Activated T-helper 17 cell treated with anti-CD3 and anti-CD28 coated beads, Interleukin-2, amount 50 U/mL, for 72 hours (primary cell): ENCODE data around the gene RASSF1. TPM values are rescaled to one million over a fixed set of nuclear protein-coding genes. Genes with fewer than 3 reads are reported as not detected.

Experiments
- ATAC-seq: fragments of 150-1000 bp; cut with Tn5 transposase; replicated peaks from 2 replicates; pipeline ENCODE4 v1.10.0; 2021; ENCODE audit warnings: mild to moderate bottlenecking, moderate library complexity
- H3K27ac Mint-ChIP-seq: one replicate; pipeline ENCODE4 v1.8.0; 2022; ENCODE audit warnings: mixed read lengths
- H3K27me3 Mint-ChIP-seq: one replicate; pipeline ENCODE4 v1.8.0; 2022; ENCODE audit warnings: mixed read lengths
- H3K36me3 Mint-ChIP-seq: one replicate; pipeline ENCODE4 v1.8.0; 2022; ENCODE audit warnings: low read depth, mild to moderate bottlenecking, mixed read lengths
- H3K4me1 Mint-ChIP-seq: one replicate; pipeline ENCODE4 v1.8.0; 2022; ENCODE audit warnings: mixed read lengths
- H3K4me3 Mint-ChIP-seq: one replicate; pipeline ENCODE4 v1.8.0; 2022; ENCODE audit warnings: mild to moderate bottlenecking, mixed read lengths
- H3K9me3 Mint-ChIP-seq: one replicate; pipeline ENCODE4 v1.8.0; 2022; ENCODE audit warnings: mixed read lengths
- total RNA-seq, 2 donors: library from RNA; stranded (reverse); gene quantifications; one replicate each; pipeline ENCODE4 v1.2.3, GENCODE V29; 2022

Gene RASSF1
- total RNA-seq, 2 donors from 2014 or later: 85.8 to 139 TPM

DNA sequence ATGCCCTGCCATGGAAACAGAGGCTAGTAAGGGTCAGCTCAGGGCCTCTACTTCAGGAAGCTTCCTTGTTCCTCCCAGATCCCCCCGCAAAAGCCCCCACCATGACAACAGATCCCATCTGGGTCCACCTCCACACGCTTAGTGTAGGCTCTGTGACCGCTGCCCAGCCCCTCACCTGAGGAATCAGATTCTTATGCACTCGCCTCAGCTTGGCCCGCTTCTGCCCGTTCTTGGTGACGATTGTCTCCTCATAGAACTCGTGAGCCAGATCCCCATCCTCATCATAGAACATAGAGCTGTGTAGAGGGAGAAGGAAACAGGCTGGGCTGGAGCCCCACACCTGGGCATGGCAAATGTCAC lies 14.5 kb downstream of the RASSF1 start:
- peak overlapping the region; percentile 82 for H3K4me3 Mint-ChIP-seq
- no peak for ATAC-seq
- no peaks in the 10 kb centered on the region for H3K9me3 Mint-ChIP-seq
- H3K4me1 Mint-ChIP-seq: no peaks in the 10 kb centered on the region
- H3K27ac Mint-ChIP-seq: no peak overlapping the region
- peaks cover 42% of the 10 kb centered on the region for H3K36me3 Mint-ChIP-seq
- H3K27me3 Mint-ChIP-seq: no peaks in the 10 kb centered on the region

DNA sequence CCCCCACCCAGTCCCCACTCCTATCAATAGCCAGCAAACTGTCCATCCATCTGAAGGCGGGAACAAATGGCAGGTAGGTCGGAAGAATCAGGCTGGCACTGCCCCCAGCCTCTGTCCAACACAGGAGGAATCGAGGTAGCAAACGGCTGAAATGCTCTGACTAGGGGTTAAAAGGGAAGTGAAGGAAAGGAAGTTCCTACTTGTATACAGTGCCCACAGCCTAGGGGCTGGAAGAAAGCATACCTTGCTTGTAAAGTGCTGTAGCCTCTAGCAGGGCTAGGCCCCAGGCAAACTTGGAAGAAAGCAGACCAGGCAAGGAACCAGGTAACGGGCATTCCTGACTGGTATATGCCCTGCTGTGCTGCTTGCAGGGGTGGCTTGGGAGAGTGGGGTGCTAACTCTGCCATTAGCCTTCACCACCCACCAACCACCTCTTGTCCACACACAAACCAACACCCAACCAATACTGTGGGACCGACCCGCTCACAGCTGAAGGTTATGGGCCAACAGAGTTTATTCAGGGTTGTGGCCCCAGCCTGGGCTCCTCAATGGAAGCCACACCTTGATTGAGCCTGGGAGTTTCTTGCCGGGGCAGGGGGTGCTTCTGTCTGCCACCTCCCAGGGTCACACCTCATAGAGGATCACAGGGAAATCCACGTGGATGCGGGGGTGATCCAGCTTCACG lies 15.0 kb downstream of the RASSF1 start:
- no peaks in the 10 kb centered on the region for H3K27me3 Mint-ChIP-seq
- ATAC-seq: no peak
- no peak overlapping the region for H3K27ac Mint-ChIP-seq
- H3K4me1 Mint-ChIP-seq: no peaks in the 10 kb centered on the region
- H3K36me3 Mint-ChIP-seq: peaks cover 37% of the 10 kb centered on the region
- H3K4me3 Mint-ChIP-seq: peak overlapping the region; percentile 82
- no peaks in the 10 kb centered on the region for H3K9me3 Mint-ChIP-seq

- peaks cover 31% of the 10 kb centered on the region for H3K36me3 Mint-ChIP-seq
- no peaks in the 10 kb centered on the region for H3K9me3 Mint-ChIP-seq
- peaks cover 2% of the 10 kb centered on the region for H3K4me1 Mint-ChIP-seq
- no peaks in the 10 kb centered on the region for H3K27me3 Mint-ChIP-seq
- no peak overlapping the region for H3K4me3 Mint-ChIP-seq
- peak overlapping the region; percentile 4 for H3K27ac Mint-ChIP-seq
- ATAC-seq: no peak
These were observed 15.5 kb downstream of the RASSF1 start for GRCh38 chr3:50325113-50325480.

GRCh38 chr3:50324351-50325112 lies 16.1 kb downstream of the RASSF1 start:
- no peak for ATAC-seq
- no peaks in the 10 kb centered on the region for H3K9me3 Mint-ChIP-seq
- H3K36me3 Mint-ChIP-seq: peaks cover 26% of the 10 kb centered on the region
- no peaks in the 10 kb centered on the region for H3K27me3 Mint-ChIP-seq
- peak overlapping the region; percentile 4 for H3K27ac Mint-ChIP-seq
- H3K4me1 Mint-ChIP-seq: peaks cover 6% of the 10 kb centered on the region
- no peak overlapping the region for H3K4me3 Mint-ChIP-seq

- H3K27me3 Mint-ChIP-seq: no peaks in the 10 kb centered on the region
- no peaks in the 10 kb centered on the region for H3K9me3 Mint-ChIP-seq
- H3K4me1 Mint-ChIP-seq: peaks cover 11% of the 10 kb centered on the region
- ATAC-seq: no peak
- no peak overlapping the region for H3K4me3 Mint-ChIP-seq
- peaks cover 19% of the 10 kb centered on the region for H3K36me3 Mint-ChIP-seq
- peak overlapping the region; percentile 25 for H3K27ac Mint-ChIP-seq
These were observed 16.9 kb downstream of the RASSF1 start for GRCh38 chr3:50323614-50324199.

DNA sequence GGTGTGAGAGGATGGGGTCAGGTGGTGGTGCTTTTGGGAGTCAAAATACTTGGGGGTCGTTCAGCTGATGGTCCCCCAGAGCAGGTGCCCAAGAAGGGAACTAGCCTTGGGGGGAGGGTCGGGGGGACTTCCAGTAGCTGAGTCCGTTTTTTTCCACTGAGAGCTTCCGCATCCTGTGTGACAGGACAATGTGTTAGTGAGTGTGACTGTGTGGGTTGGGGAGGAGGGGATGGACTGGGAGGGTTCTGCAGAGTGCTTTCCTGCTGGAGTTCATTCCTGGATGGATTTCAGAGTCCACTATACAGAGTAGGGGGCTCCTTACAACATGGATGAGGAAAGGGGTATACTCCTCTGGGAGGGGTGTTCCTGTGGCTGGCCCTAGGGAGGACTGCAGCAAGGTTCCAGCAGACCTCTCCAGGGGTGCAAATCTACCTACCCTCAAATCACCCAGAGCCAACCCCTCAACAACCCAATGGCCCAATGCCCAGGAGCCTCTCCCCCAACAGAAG lies 17.5 kb downstream of the RASSF1 start:
- no peak for ATAC-seq
- no peaks in the 10 kb centered on the region for H3K27me3 Mint-ChIP-seq
- H3K4me1 Mint-ChIP-seq: peaks cover 11% of the 10 kb centered on the region
- peak overlapping the region; percentile 25 for H3K27ac Mint-ChIP-seq
- H3K9me3 Mint-ChIP-seq: no peaks in the 10 kb centered on the region
- peak overlapping the region; percentile 88 for H3K4me3 Mint-ChIP-seq
- peaks cover 13% of the 10 kb centered on the region for H3K36me3 Mint-ChIP-seq

DNA sequence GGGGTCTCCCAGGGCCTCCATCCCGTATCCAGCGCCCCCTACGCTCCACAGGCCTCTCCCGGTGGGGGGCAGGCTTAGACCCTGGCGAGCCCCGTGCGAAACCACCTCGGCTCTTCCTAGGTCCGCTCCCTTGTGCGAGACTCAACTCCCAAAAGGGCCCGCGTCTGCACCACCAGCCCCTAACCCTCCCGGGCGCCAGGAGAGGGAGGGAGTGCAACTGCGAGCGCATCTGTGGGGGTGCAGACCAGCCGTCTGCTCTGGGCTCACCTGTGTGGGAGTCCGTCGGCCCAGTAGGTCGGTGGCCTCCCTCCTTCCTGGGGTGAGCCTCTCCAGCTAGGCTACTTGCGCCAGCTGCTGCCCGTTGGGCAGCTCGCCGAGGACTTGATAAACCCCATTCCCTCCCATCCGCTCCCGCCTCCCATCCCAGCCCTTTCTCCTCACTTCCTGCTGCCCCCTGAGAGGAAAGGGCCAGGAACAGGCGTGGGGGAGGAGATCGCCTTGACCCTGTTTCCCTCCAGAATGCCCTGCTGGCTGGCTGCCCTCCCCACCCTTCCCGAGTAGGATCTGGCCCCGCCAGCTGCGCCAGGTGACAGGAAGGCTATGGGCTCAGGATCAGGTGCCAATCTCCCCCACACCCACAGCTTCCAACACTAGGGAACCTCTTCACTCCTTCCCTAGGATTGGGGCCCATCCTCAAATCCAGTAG lies 18.1 kb downstream of the RASSF1 start, which contains the start of gene HYAL2:
Gene HYAL2, minus strand, starts transcription at position 360 of the 706 bp plus-strand sequence. CDS start 2,256 bp downstream, outside the sequence.
- no peaks in the 10 kb centered on the region for H3K9me3 Mint-ChIP-seq
- peak within 1 kb of the TSS; percentile 88 for H3K4me3 Mint-ChIP-seq
- H3K27ac Mint-ChIP-seq: peak within 1 kb of the TSS; percentile 88
- H3K27me3 Mint-ChIP-seq: no peaks in the 10 kb centered on the region
- H3K4me1 Mint-ChIP-seq: peaks cover 11% of the 10 kb centered on the region
- ATAC-seq: no peak
- peaks cover 11% of the 10 kb centered on the region for H3K36me3 Mint-ChIP-seq

DNA sequence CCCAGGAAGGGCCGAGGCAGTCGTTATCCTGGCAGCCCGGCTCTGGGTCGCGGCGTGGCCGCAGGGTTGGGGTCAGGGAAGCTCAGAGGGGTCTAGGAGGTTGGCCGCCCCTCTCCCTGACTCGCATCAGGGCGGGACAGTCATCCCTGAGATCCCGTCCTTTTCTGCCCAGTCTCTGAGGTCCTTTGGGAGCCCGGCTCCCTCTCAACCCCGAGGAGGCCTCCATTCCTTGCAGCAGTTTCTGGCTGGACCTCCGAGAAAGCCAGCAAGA lies 18.6 kb downstream of the RASSF1 start:
- peak overlapping the region; percentile 88 for H3K4me3 Mint-ChIP-seq
- H3K27ac Mint-ChIP-seq: no peak overlapping the region
- H3K36me3 Mint-ChIP-seq: peaks cover 11% of the 10 kb centered on the region
- peaks cover 11% of the 10 kb centered on the region for H3K4me1 Mint-ChIP-seq
- no peaks in the 10 kb centered on the region for H3K27me3 Mint-ChIP-seq
- ATAC-seq: no peak
- H3K9me3 Mint-ChIP-seq: no peaks in the 10 kb centered on the region

DNA sequence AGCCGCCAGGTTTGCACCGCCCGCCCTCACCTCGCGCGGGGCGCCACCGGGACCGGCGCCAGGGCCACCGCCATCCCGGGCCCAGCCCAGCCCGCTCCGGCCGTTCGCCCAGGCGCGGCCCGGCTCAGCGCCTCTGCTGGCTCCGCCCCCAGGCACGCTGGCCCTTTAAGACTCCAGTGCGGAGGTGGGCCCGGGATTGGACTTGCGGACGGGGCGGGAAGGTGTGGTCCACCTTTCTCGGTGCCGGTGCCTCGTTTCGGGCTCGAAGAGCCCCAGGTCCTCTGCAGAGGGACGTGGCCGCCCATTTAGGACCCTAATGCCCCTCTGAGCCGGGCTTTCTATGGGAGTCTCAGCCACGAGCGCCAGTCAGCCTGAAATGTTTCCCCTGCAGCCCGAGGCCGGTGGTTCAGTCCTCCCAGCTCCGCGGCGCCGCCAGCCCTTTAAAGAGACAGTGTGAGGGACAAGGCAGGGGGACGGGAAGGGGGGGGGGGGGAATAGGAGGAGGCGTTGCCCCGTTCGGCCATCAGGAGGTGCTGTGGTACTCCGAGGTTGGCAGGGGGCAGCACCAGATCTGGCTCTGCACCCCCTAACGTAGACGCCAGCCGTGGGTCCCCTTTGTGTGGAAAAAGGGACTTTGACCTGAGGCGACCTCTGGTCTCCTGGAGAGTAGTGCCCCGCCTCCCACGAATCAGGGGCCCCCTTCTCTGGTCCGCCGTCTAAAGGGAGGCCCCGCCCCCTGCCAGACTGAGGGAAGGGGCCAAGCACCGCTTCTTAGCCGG lies 19.1 kb downstream of the RASSF1 start:
- Mint-ChIP-seq H3K36me3 (peaks cover 11% of the 10 kb centered on the region), H3K4me3 (peak overlapping the region; percentile 88), H3K9me3 (no peaks in the 10 kb centered on the region), H3K4me1 (peaks cover 16% of the 10 kb centered on the region), H3K27me3 (no peaks in the 10 kb centered on the region), H3K27ac (peak overlapping the region; percentile 88)
- ATAC-seq: peak; percentile 80

- no peaks in the 10 kb centered on the region for H3K27me3 Mint-ChIP-seq
- H3K9me3 Mint-ChIP-seq: no peaks in the 10 kb centered on the region
- H3K4me3 Mint-ChIP-seq: peak overlapping the region; percentile 88
- peaks cover 11% of the 10 kb centered on the region for H3K36me3 Mint-ChIP-seq
- peak; percentile 61 for ATAC-seq
- peaks cover 21% of the 10 kb centered on the region for H3K4me1 Mint-ChIP-seq
- H3K27ac Mint-ChIP-seq: peak overlapping the region; percentile 87
These were observed 19.7 kb downstream of the RASSF1 start for GRCh38 chr3:50320853-50321335.

DNA sequence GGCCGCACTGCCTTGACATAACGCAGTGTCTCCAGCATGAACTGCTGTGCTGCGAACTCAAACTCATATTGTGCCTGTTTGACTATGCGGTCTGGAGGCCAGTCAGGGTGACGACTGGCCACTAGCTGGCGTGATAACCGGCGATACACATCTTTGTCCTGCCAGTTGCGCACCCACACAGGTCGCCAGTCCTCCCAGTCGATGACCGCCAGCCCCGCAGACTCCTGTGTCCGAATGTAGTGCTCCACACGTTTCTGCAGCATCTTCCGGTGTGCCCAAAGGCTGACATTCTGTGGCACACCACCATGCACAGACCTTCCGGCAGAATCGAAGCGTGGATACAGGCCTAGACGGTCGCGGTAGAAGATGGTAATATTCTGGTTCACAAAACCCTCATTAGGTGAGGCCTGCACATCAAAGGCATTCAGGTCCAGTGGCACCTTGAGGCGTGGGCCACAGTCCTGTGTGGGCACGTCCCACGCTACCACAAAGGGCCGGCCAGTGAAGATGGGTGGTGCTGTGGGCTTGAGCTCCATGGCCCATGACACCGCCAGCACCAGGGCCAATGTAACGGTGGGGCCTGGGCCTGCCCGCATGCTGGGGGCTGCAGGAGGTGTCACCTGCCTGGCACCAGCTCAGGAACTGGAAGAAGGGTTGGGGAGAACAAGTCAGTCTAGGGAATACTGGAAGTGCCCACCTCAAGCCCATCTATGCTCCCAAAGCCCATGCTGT lies 20.6 kb downstream of the RASSF1 start:
- no peaks in the 10 kb centered on the region for H3K27me3 Mint-ChIP-seq
- H3K4me3 Mint-ChIP-seq: peak overlapping the region; percentile 88
- peak overlapping the region; percentile 87 for H3K27ac Mint-ChIP-seq
- H3K36me3 Mint-ChIP-seq: peaks cover 6% of the 10 kb centered on the region
- no peak for ATAC-seq
- peaks cover 21% of the 10 kb centered on the region for H3K4me1 Mint-ChIP-seq
- no peaks in the 10 kb centered on the region for H3K9me3 Mint-ChIP-seq

- Mint-ChIP-seq H3K27ac (no peak overlapping the region), H3K27me3 (no peaks in the 10 kb centered on the region), H3K9me3 (no peaks in the 10 kb centered on the region), H3K4me3 (peak overlapping the region; percentile 88), H3K36me3 (no peaks in the 10 kb centered on the region), H3K4me1 (peaks cover 21% of the 10 kb centered on the region)
- no peak for ATAC-seq
These were observed 21.3 kb downstream of the RASSF1 start for GRCh38 chr3:50319181-50319893.

DNA sequence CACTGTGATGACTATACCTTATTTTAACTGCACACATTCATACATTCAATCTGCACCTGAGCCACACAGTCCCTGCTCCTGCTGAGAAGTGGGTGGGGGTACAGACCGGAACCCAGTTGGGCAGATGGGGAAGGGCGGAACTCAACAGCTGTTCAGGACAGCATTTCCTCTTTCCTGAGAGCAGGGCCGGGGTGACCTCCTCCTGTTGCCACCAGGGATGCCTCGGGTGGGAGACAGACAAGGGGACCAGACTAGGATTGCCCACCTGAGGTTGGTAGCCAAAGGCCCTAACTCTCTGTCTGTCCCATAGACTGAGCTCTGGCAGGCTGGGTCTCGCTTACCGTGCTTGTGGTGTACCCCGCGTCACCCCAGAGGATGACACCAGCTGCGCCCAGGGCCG lies 22.0 kb downstream of the RASSF1 start:
- no peaks in the 10 kb centered on the region for H3K27me3 Mint-ChIP-seq
- H3K27ac Mint-ChIP-seq: no peak overlapping the region
- no peaks in the 10 kb centered on the region for H3K36me3 Mint-ChIP-seq
- H3K9me3 Mint-ChIP-seq: no peaks in the 10 kb centered on the region
- peaks cover 21% of the 10 kb centered on the region for H3K4me1 Mint-ChIP-seq
- H3K4me3 Mint-ChIP-seq: peak overlapping the region; percentile 88
- no peak for ATAC-seq
